ENCODE data around the gene GPR62.
"Not testable (repeated sequence)": the region's sequence is repeated elsewhere in the genome, so short reads cannot be mapped to it uniquely, and the experiment has no call there.

GPR62 gene, protein sequence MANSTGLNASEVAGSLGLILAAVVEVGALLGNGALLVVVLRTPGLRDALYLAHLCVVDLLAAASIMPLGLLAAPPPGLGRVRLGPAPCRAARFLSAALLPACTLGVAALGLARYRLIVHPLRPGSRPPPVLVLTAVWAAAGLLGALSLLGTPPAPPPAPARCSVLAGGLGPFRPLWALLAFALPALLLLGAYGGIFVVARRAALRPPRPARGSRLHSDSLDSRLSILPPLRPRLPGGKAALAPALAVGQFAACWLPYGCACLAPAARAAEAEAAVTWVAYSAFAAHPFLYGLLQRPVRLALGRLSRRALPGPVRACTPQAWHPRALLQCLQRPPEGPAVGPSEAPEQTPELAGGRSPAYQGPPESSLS

GRCh38 chr3:51955175-51955892 lies at the start of gene GPR62:
GPR62 (plus strand) TSS chr3:51955381; CDS start chr3:51955653, 272 bp downstream.
- DNase-seq (ENCODE audit: low read depth, low spot score): no peak

GRCh38 chr3:51908026-51908425 lies 47.2 kb upstream of the GPR62 start:
- DNase-seq (ENCODE audit: low read depth, low spot score): no peak

DNA sequence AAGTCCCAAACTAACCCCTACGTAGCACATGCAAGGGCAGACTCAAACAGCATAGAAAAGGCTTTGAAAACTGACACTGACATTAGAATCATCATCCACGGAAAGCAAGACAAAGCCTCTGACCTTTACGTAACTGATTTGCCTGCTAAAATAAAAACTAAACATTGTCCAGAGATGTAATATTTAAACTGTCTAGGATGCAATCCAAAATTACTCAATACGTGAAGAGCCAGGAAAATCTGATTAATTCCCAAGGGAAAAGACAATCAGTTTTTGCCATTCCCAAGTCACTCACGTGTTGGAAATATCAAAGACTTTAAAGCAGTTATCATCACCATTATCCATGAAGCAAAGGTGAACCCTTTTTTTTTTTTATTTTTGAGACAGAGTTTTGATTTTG lies 38.8 kb upstream of the GPR62 start:
- DNase-seq (ENCODE audit: low read depth, low spot score): no peak

GRCh38 chr3:51921081-51921578 lies 34.1 kb upstream of the GPR62 start:
- no peak for DNase-seq (ENCODE audit: low read depth, low spot score)

- no peak for DNase-seq (ENCODE audit: low read depth, low spot score)
These were observed 27.9 kb upstream of the GPR62 start for GRCh38 chr3:51927061-51927977.

- no peak for DNase-seq (ENCODE audit: low read depth, low spot score)
These were observed 26.7 kb upstream of the GPR62 start for GRCh38 chr3:51928438-51928837.

DNA sequence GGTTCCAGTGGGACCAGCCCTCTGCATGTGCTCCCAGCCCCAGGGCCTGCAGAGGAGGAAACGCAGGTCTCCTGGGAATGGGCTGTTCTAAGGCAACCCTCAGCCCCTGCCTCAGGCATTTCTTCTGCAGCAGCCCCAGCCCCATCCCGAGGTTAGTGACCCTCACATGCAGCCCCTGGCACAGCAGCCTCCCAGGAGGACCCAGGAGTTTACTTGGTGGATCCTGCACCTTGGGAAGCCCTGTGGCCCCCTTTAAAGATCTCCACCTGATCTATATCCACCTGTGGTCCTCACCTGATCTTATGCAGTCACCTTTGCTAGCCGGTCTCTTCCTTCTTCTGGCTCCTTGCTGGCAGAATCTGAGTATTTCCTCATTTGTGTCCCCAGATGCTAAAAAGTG lies 26.2 kb upstream of the GPR62 start:
- not testable (repeated sequence) for DNase-seq (ENCODE audit: low read depth, low spot score)

DNA sequence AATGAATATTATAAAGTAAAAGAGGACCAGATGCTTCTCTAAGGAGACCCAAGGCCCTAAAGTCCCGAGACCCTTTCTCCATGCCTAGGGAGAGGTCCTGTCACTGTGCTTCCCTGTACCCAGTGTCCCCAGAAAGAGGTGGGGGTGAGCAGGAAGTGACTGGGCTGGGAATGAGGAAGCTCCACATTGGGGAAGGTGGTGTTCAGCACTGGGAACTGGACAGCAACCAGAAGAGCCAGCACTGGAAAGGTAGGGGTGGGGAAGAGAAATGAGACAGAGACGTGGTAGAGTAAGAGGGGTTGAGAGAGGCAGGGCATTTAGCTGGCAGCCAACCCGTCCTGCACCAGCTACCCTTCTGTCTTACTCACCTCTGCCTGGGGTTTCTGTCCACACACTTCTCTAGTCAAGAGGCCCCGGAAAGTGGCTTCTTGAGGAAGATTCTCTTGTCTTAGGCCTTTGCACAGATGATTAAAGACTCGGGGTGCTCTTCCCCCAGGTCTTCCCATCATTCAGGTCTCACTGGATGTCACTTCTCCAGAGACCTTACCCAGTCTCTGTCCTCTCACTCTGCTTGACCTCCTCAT lies 25.7 kb upstream of the GPR62 start:
- DNase-seq (ENCODE audit: low read depth, low spot score): peak; percentile 41

- no peak for DNase-seq (ENCODE audit: low read depth, low spot score)
These were observed 24.7 kb upstream of the GPR62 start for GRCh38 chr3:51930439-51930838.

- DNase-seq (ENCODE audit: low read depth, low spot score): no peak
These were observed 23.4 kb upstream of the GPR62 start for GRCh38 chr3:51931756-51932155.

- no peak for DNase-seq (ENCODE audit: low read depth, low spot score)
These were observed 22.5 kb upstream of the GPR62 start for GRCh38 chr3:51932471-51933370.

DNA sequence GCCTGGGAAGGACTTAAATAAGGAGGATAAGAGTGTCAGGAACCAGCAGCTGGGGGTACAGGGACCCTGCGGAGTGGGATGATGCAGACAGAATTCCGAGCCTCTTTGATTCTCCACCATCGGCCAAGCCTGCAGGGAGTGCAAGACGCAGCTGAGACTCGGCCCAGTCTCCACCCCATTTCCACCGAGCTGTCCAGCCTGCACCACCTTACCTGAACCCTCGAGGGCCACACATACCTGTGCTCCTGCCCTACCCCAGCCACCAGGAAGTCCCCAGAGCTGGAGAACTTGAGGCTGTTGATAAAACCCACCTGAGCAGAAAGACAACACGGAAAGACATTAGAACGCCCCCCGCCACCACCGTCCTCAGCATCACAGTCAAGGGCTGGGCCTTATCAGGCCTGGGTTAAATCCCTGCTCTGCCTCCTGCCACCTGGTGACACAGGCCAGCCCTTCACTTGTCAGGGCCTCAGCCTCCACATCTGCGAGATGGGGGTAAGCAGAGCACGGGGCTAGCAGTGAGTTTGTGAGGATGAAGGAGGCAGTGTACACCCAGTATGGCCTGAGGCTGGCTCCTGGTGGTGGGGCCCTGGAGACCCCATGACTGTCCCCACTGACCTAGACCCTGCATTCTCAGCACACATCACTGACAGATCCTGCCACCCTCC lies 21.6 kb upstream of the GPR62 start:
- no peak for DNase-seq (ENCODE audit: low read depth, low spot score)

- no peak for DNase-seq (ENCODE audit: low read depth, low spot score)
These were observed 20.9 kb upstream of the GPR62 start for GRCh38 chr3:51934139-51934850.

- no peak for DNase-seq (ENCODE audit: low read depth, low spot score)
These were observed 19.9 kb upstream of the GPR62 start for GRCh38 chr3:51934991-51935885.

DNA sequence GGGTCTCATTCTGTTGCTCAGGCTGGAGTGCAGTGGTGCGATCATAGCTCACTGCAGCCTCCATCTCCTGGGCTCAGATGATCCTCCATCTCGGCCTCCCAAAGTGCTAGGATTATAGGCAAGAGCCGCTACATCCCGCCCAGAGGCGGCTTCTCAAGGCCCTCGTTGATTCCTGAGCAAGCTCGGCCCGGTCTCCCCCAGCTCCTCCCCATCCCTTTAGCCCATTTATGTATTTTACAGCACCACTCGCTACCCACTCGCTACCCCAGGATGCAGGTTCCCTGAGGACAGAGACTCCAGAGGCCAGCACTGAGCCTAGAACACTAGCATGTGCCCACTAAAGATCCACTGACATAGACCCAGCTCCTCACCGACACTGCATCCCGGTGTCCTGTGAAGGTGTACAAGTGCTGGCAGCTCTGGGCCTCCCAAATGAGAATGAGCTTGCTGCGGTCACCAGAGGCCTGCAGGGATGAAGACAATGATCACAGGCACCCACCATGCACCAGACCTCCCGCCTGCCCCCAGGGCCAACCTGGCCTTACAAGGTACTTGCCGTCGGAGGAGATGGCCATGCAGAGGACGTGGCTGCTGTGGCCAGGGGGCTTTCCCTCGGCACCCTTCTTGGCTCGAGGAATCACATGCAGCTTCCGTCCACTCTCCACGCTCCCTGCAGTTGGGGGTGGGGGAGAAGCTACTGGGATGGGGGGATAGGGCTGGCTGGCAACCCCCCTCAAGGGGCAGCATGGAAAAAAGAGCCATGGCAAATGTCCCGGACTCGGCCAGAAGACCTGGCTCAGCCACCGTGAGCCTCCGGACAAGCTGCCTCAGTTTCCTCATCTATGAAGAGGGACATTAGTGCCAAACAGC lies 19.1 kb upstream of the GPR62 start:
- no peak for DNase-seq (ENCODE audit: low read depth, low spot score)

GRCh38 chr3:51937014-51937413 lies 18.2 kb upstream of the GPR62 start:
- no peak for DNase-seq (ENCODE audit: low read depth, low spot score)

Measured in ELF-1 (cell line).